H9 (cell line): Measurements from ENCODE around the gene MOCS3. TPM values are rescaled to one million over a fixed set of nuclear protein-coding genes. Genes with fewer than 3 reads are reported as not detected.

ENCODE experiments used
- DNase-seq: peaks from one replicate; pipeline ENCODE4 v3.0.0-alpha.2; 2017
- H2AFZ ChIP-seq: one replicate; pipeline ENCODE4 v1.6.1; 2013; ENCODE audit warnings: mild to moderate bottlenecking, low read length, control low read depth, moderate library complexity
- H2AK5ac ChIP-seq: 2 replicates; pipeline ENCODE4 v1.6.1; 2013; ENCODE audit warnings: low read length, control low read depth, mixed read lengths; ENCODE audit not compliant: insufficient read length
- H2BK120ac ChIP-seq: one replicate; pipeline ENCODE4 v1.6.1; 2013; ENCODE audit warnings: low read depth, mild to moderate bottlenecking, low read length, control low read depth, inconsistent platforms; ENCODE audit not compliant: poor library complexity, severe bottlenecking
- H2BK12ac ChIP-seq: 2 replicates; pipeline ENCODE4 v1.6.1; 2013; ENCODE audit warnings: low read length, control low read depth, mixed read lengths, low read depth; ENCODE audit not compliant: insufficient read length
- H2BK15ac ChIP-seq: 2 replicates; pipeline ENCODE4 v1.6.1; 2013; ENCODE audit warnings: low read depth, low read length, control low read depth
- H2BK20ac ChIP-seq: one replicate; pipeline ENCODE4 v1.6.1; 2013; ENCODE audit warnings: low read depth, mild to moderate bottlenecking, low read length, control low read depth, inconsistent platforms; ENCODE audit not compliant: poor library complexity, severe bottlenecking
- H2BK5ac ChIP-seq: 2 replicates; pipeline ENCODE4 v1.6.1; 2013; ENCODE audit warnings: low read length, control low read depth, mixed read lengths; ENCODE audit not compliant: insufficient read length
- H3K14ac ChIP-seq: 2 replicates; pipeline ENCODE4 v1.6.1; 2013; ENCODE audit warnings: low read length, control low read depth; ENCODE audit not compliant: insufficient read depth
- H3K18ac ChIP-seq: 2 replicates; pipeline ENCODE4 v1.6.1; 2013; ENCODE audit warnings: low read depth, mild to moderate bottlenecking, mixed read lengths, low read length, control low read depth; ENCODE audit not compliant: insufficient read length
- H3K23ac ChIP-seq: 2 replicates; pipeline ENCODE4 v1.6.1; 2013; ENCODE audit warnings: low read length, control low read depth, mixed read lengths, low read depth; ENCODE audit not compliant: insufficient read length
- H3K23me2 ChIP-seq: 2 replicates; pipeline ENCODE4 v1.6.1; 2013; ENCODE audit warnings: low read depth, mild to moderate bottlenecking, mixed read lengths, low read length, control low read depth; ENCODE audit not compliant: insufficient read length, poor library complexity, severe bottlenecking
- H3K27ac ChIP-seq: 2 replicates; pipeline ENCODE4 v1.5.1; 2013; ENCODE audit warnings: low read length, control low read depth, mixed read lengths, low read depth; ENCODE audit not compliant: insufficient read length
- H3K27me3 ChIP-seq: 2 replicates; pipeline ENCODE4 v1.6.1; 2013; ENCODE audit warnings: low read length, control low read depth, inconsistent platforms; ENCODE audit not compliant: insufficient read depth
- H3K4ac ChIP-seq: 2 replicates; pipeline ENCODE4 v1.6.1; 2013; ENCODE audit warnings: low read depth, mild to moderate bottlenecking, control low read depth, inconsistent platforms, low read length, moderate library complexity
- H3K4me1 ChIP-seq: 2 replicates; pipeline ENCODE4 v1.6.1; 2013; ENCODE audit warnings: low read length, control low read depth, inconsistent platforms; ENCODE audit not compliant: insufficient read depth
- H3K4me2 ChIP-seq: 2 replicates; pipeline ENCODE4 v1.6.1; 2013; ENCODE audit warnings: low read length, control low read depth, mixed read lengths; ENCODE audit not compliant: insufficient read length, insufficient read depth
- H3K56ac ChIP-seq: 2 replicates; pipeline ENCODE4 v1.6.1; 2013; ENCODE audit warnings: low read depth, mild to moderate bottlenecking, mixed read lengths, low read length, control low read depth; ENCODE audit not compliant: insufficient read length
- H3K79me1 ChIP-seq: 2 replicates; pipeline ENCODE4 v1.6.1; 2013; ENCODE audit warnings: low read depth, mild to moderate bottlenecking, moderate library complexity, low read length, control low read depth, inconsistent platforms; ENCODE audit not compliant: insufficient read depth, poor library complexity, severe bottlenecking
- H3K79me2 ChIP-seq: 2 replicates; pipeline ENCODE4 v1.6.1; 2013; ENCODE audit warnings: low read length, control low read depth, inconsistent platforms; ENCODE audit not compliant: insufficient read depth
- H3K9ac ChIP-seq: 2 replicates; pipeline ENCODE4 v1.6.1; 2013; ENCODE audit warnings: low read length, control low read depth, mixed read lengths; ENCODE audit not compliant: insufficient read length; ENCODE audit errors: extremely low read depth
- H3K9me3 ChIP-seq: one replicate; pipeline ENCODE4 v1.6.1; 2013; ENCODE audit warnings: low read depth, low read length, inconsistent platforms; ENCODE audit not compliant: control insufficient read depth
- H3T11ph ChIP-seq: one replicate; pipeline ENCODE4 v1.6.1; 2013; ENCODE audit warnings: mild to moderate bottlenecking, low read length, control low read depth, inconsistent platforms
- H4K20me1 ChIP-seq: one replicate; pipeline ENCODE4 v1.6.1; 2013; ENCODE audit not compliant: control insufficient read depth, insufficient read length, insufficient read depth
- H4K5ac ChIP-seq: 2 replicates; pipeline ENCODE4 v1.6.1; 2013; ENCODE audit warnings: low read depth, mild to moderate bottlenecking, mixed read lengths, low read length, control low read depth; ENCODE audit not compliant: insufficient read length
- H4K8ac ChIP-seq: replicated peaks from 2 replicates; pipeline ENCODE4 v1.6.1; 2013; ENCODE audit warnings: low read length, control low read depth, mixed read lengths, low read depth; ENCODE audit not compliant: insufficient read length
- H4K91ac ChIP-seq: 2 replicates; pipeline ENCODE4 v1.6.1; 2013; ENCODE audit warnings: low read depth, mild to moderate bottlenecking, moderate library complexity, mixed read lengths, low read length, control low read depth; ENCODE audit not compliant: insufficient read length
- H3K27ac Mint-ChIP-seq, 3 experiments: 2 replicates in 2 of 3; 3 replicates in 1 of 3; pipeline ENCODE4 v1.8.0; 2020 to 2021; ENCODE audit warnings: mixed read lengths in 3 of 3, mild to moderate bottlenecking in 1 of 3, moderate library complexity in 1 of 3
- H3K27me3 Mint-ChIP-seq: 2 replicates; pipeline ENCODE4 v1.8.0; 2021; ENCODE audit warnings: low read depth, mild to moderate bottlenecking, moderate library complexity, mixed read lengths
- H3K36me3 Mint-ChIP-seq, 3 experiments: 2 replicates in 2 of 3; 3 replicates in 1 of 3; pipeline ENCODE4 v1.8.0; 2020 to 2021; ENCODE audit warnings: low read depth in 3 of 3, mixed read lengths in 3 of 3; ENCODE audit not compliant: insufficient read depth in 1 of 3
- H3K4me1 Mint-ChIP-seq, 2 experiments: 2 replicates each; pipeline ENCODE4 v1.8.0; 2020; ENCODE audit warnings: mixed read lengths in 2 of 2
- H3K4me3 Mint-ChIP-seq, 2 experiments: 2 replicates in 1 of 2; 3 replicates in 1 of 2; pipeline ENCODE4 v1.8.0; 2020 to 2021; ENCODE audit warnings: mild to moderate bottlenecking in 2 of 2, mixed read lengths in 2 of 2, moderate library complexity in 1 of 2
- H3K9me3 Mint-ChIP-seq, 2 experiments: 2 replicates in 1 of 2; 3 replicates in 1 of 2; pipeline ENCODE4 v1.8.0; 2020; ENCODE audit warnings: mild to moderate bottlenecking in 2 of 2, mixed read lengths in 2 of 2, moderate library complexity in 1 of 2
- CTCF ChIP-seq: fragments of 200-600 bp; sonication (generic); conservative IDR thresholded peaks from 3 replicates; pipeline ENCODE4 v1.8.0; 2021; ENCODE audit warnings: antibody characterized with exemption, mild to moderate bottlenecking
- WGBS: extraction: QIAGEN DNeasy Blood & Tissue Kit; methylation state at CpG from one replicate; pipeline ENCODE4 v1.1.7; 2013; ENCODE audit warnings: missing lambda C conversion rate, low lambda C conversion rate, mixed read lengths; ENCODE audit not compliant: insufficient read length; ENCODE audit errors: extremely low coverage; 5-methylcytosine and 5-hydroxymethylcytosine counted together
- total RNA-seq: library from RNA; stranded (reverse); gene quantifications from 2 replicates; pipeline ENCODE4 v1.2.1, GENCODE V29; 2021

MOCS3 gene
- total RNA-seq, 1 experiment from 2014 or later = 9.0 TPM

- peak overlapping the region; percentile 40 for H3K27ac ChIP-seq
- H3K27ac Mint-ChIP-seq = peak overlapping the region; percentile 95 to 99 (median 98)
These were observed 34.3 kb downstream of the MOCS3 start for GRCh38 chr20:50992733-50993457.

More at GRCh38 chr20:50992733-50993457, 34.3 kb downstream of the MOCS3 start:
- no peak overlapping the region for H3K9ac ChIP-seq
- no peak overlapping the region for H2BK15ac ChIP-seq
- Mint-ChIP-seq H3K36me3 (no peaks in the 10 kb centered on the region), H3K4me1 (peaks cover 31 to 43% of the 10 kb centered on the region in 2 experiments), H3K9me3 (peaks cover 0 to 4% of the 10 kb centered on the region in 2 experiments; a peak in 1 of 5 replicates), H3K27me3 (peaks cover 16% of the 10 kb centered on the region), H3K4me3 (peak overlapping the region; percentile 51 to 53)
- H2AFZ ChIP-seq = no peak overlapping the region
- TF ChIP-seq CTCF = peak; percentile 95
- no peaks in the 10 kb centered on the region for H3K9me3 ChIP-seq
- H2AK5ac ChIP-seq = no peak overlapping the region
- H3K79me2 ChIP-seq = no peaks in the 10 kb centered on the region
- no peak overlapping the region for H2BK120ac ChIP-seq
- peak overlapping the region; percentile 13 for H3K18ac ChIP-seq
- no peaks in the 10 kb centered on the region for H3K4me1 ChIP-seq
- H3K56ac ChIP-seq = no peak overlapping the region
- no peak overlapping the region for H2BK12ac ChIP-seq
- no peak overlapping the region for H4K91ac ChIP-seq
- H3K4ac ChIP-seq = no peak overlapping the region
- no peak overlapping the region for H3K23ac ChIP-seq
- no peaks in the 10 kb centered on the region for H3K27me3 ChIP-seq
- no peak overlapping the region for H4K5ac ChIP-seq
- WGBS = no CpG with 5 or more reads among the region's 13 CpGs
- peak; percentile 94 for DNase-seq
- H3K14ac ChIP-seq = no peak overlapping the region
- no peak overlapping the region for H3T11ph ChIP-seq
- H3K23me2 ChIP-seq = no peaks in the 10 kb centered on the region
- no peak overlapping the region for H2BK20ac ChIP-seq
- H3K79me1 ChIP-seq = no peaks in the 10 kb centered on the region
- no peak overlapping the region for H4K8ac ChIP-seq
- no peak overlapping the region for H2BK5ac ChIP-seq
- H4K20me1 ChIP-seq = no peaks in the 10 kb centered on the region
- H3K4me2 ChIP-seq = peak overlapping the region; percentile 8
